Stimulated activated CD4-positive, alpha-beta T cell treated with anti-CD3 and anti-CD28 coated beads, Interleukin-15, amount 100 ng/mL, for 1 hour (primary cell): ENCODE measurements around the gene PDIA6.
"Not testable (repeated sequence)": the region's sequence is repeated elsewhere in the genome, so short reads cannot be mapped to it uniquely, and the experiment has no call there.

Source experiments
- DNase-seq, 2 donors: peaks; one replicate each; pipeline ENCODE4 v3.0.0-alpha.2; 2020; ENCODE audit warnings: low read depth in 1 of 2, low spot score in 1 of 2

PDIA6 gene

GRCh38 chr2:10811517-10811916, 1.1 kb downstream of the PDIA6 start:
- DNase-seq: no peak

GRCh38 chr2:10810202-10811161, 2.1 kb downstream of the PDIA6 start:
- no peak for DNase-seq

GRCh38 chr2:10806543-10806942, 6.0 kb downstream of the PDIA6 start:
- no peak for DNase-seq

- DNase-seq: not testable (repeated sequence)
These were observed 6.6 kb downstream of the PDIA6 start for GRCh38 chr2:10805990-10806389.

GRCh38 chr2:10802657-10803056, 9.9 kb downstream of the PDIA6 start:
- DNase-seq: no peak

GRCh38 chr2:10800163-10800562, 12.4 kb downstream of the PDIA6 start:
- DNase-seq: no peak

- no peak for DNase-seq
These were observed 13.8 kb downstream of the PDIA6 start for GRCh38 chr2:10798783-10799182.

- DNase-seq: no peak
These were observed 15.9 kb downstream of the PDIA6 start for GRCh38 chr2:10796703-10797102.

- DNase-seq: no peak
These were observed 17.0 kb downstream of the PDIA6 start for GRCh38 chr2:10795508-10796046.

- DNase-seq: no peak
These were observed 17.7 kb downstream of the PDIA6 start for GRCh38 chr2:10794876-10795275.

GRCh38 chr2:10793816-10794215, 18.8 kb downstream of the PDIA6 start:
- DNase-seq: no peak

- no peak for DNase-seq
These were observed 19.8 kb downstream of the PDIA6 start for GRCh38 chr2:10792660-10793400.

- DNase-seq: no peak
These were observed 20.5 kb downstream of the PDIA6 start for GRCh38 chr2:10792001-10792634.

GRCh38 chr2:10790228-10790973, 22.2 kb downstream of the PDIA6 start:
- no peak for DNase-seq

- no peak for DNase-seq
These were observed 23.7 kb downstream of the PDIA6 start for GRCh38 chr2:10788855-10789254.

GRCh38 chr2:10787176-10787968, 25.2 kb downstream of the PDIA6 start:
- no peak for DNase-seq

- DNase-seq: no peak
These were observed 26.2 kb downstream of the PDIA6 start for GRCh38 chr2:10786240-10786982.

GRCh38 chr2:10785260-10785659, 27.3 kb downstream of the PDIA6 start:
- DNase-seq: no peak

- DNase-seq: no peak
These were observed 27.9 kb downstream of the PDIA6 start for GRCh38 chr2:10784719-10785118.
